HS-5 (cell line): Measurements from ENCODE around the gene GMEB2.
"Not testable (repeated sequence)": the region's sequence is repeated elsewhere in the genome, so short reads cannot be mapped to it uniquely, and the experiment has no call there.

Source experiments
- DNase-seq: peaks from one replicate; pipeline ENCODE4 v3.0.0-alpha.2; 2012; ENCODE audit warnings: low read depth

GMEB2 gene

DNA sequence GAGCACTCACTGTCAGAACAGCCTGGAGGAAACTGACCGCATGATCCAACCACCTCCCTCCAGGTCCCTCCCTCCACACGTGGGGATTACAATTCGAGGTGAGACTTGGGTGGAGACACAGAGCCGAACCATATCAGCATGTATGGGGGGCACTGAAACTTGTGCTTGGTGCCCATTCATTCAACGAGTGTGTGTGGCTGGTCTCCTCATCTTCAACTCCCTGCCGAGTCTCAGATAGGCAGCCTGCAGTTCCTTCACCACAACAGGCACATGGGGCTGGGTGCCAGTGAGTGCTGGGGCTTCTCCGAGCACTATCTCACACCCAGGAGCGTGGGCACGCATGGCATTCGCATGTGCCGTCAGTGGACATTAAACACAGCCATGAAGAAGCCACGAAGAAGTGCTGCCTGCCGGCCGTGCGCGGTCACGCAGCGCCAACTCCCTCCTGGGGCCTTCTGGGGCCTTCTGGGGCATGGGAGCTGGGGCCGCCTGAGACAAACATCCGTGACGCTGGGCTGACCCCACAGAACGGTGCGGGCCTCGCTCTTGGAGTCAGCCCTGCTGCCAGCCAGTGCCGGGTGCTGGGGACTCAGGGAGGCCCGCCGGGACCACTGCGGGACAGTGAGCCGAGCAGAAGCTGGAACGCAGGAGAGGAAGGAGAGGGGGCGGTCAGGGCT is 30.5 kb upstream of the GMEB2 start:
- no peak for DNase-seq

- DNase-seq, result no peak
These were observed 29.6 kb upstream of the GMEB2 start for GRCh38 chr20:63656451-63656850.

DNA sequence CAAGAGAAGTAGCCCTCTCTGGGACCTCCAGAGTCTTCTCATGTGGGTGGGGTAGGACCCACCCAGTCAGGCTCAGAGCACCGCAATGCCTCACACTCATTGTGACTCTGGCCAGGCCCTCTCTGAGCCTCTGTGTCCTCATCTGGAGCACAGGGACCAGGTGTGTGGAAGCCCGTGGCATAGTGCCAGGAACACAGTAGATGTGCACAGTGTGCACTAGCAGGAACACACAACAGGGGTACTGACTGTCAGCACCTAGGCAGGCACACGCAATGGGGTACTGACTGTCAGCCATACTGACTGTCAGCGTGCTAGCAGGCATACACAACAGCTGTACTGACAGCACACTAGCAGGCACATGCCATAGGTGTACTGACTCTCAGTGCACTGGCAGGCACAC is 28.3 kb upstream of the GMEB2 start:
- no peak for DNase-seq

DNA sequence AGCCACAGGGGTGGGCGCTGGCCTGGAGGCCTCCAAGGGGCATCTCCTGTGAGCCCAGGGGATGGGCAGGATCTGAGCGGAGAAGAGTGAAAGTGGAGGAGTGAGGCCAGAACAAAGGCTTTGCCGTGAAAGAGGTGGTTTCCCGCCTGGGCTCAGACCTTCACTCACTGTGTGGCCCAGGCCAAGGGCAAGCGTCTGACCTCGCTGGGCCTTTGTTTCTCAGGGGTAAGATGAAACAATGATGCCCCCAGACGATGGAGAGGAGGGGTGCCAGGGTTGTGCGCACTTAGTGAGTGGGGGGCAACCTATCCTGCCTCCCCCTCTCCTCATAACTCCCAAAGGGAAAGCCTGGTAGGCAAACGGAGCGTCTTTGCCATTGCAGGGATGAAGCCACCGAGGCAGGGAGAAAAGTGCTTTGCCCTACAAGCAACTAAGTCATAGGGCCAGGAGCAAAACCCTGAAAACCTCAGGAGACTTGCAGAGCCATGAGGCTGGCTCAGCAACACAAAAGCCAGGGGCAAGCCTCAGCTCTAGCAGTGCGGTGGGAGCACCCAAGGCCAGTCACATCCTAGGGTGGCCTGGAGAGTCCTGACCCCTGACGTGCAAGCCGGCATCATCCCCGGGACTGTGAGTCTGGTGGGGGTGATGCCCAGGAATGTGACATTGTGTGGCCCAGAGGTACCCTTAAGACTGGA is 27.2 kb upstream of the GMEB2 start:
- no peak for DNase-seq

- no peak for DNase-seq
These were observed 26.4 kb upstream of the GMEB2 start, which contains the start of gene STMN3 for GRCh38 chr20:63653041-63653973. Gene STMN3 (minus strand): TSS chr20:63653424. CDS start chr20:63653345, 79 bp downstream.

GRCh38 chr20:63652192-63652980 is 25.5 kb upstream of the GMEB2 start:
- DNase-seq, result no peak

DNA sequence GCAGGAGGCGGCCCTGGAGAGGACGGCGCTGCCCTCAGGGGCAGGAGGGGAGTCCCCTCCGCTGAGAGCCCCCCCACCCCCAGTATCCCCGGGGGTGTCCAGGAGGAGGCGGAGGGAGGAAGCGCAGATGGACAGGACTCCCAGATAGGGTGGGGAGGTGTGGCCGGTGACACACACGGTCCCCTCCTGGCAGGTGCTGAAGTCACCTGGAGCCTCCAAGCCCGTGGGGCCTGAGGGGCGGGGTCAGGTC is 25.0 kb upstream of the GMEB2 start:
- DNase-seq, result no peak

DNA sequence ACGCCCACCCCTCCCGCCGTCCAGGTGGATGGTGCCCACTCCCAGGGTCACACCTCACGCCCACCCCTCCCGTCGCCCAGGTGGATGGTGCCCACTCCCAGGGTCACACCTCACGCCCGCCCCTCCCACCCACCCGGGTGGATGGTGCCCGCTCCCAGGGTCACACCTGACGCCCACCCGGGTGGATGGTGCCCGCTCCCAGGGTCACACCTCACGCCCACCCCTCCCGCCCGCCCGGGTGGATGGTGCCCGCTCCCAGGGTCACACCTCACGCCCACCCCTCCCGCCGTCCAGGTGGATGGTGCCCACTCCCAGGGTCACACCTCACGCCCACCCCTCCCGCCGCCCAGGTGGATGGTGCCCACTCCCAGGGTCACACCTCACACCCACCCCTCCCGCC is 23.6 kb upstream of the GMEB2 start:
- not testable (repeated sequence) for DNase-seq

GRCh38 chr20:63648895-63649589 is 22.1 kb upstream of the GMEB2 start:
- no peak for DNase-seq

DNA sequence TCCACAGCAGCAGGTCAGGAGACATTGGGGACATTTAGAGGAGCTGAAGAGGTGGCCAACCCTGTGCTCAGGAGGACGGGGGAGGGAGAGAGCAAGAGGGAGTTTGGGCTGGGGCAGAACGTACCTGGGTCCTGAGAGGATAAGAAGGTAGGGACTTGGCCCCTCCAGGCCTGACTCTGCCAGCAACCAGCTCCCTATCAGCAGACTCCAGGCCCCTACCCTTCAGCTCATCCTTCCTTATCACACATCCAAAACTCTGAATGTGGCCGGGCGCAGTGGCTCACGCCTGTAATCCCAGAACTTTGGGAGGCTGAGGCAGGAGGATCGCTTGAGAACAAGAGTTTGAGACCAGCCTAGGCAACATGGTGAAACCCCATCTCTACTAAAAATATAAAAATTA is 21.3 kb upstream of the GMEB2 start:
- DNase-seq, result no peak

DNA sequence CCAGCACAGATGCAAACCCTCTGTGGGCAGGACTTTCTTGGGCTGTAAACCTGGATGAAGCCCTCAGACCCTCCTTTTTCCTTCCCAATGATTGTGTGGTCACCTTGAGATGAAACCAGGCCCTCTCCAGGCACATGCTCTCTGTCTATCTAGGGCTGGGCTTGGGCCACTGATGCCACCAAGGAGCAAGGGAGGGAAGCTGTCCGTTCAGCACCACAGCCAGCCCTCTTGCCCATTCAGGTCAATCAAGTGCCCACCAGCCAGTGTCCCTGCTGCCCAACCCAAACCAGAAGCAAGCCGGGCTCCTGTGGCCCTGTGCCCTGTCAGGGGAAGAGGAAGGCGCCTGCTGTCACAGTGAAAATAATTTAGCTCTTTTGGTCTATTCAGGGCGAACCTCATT is 18.3 kb upstream of the GMEB2 start:
- DNase-seq, result no peak

- no peak for DNase-seq
These were observed 17.0 kb upstream of the GMEB2 start for GRCh38 chr20:63643946-63644345.

DNA sequence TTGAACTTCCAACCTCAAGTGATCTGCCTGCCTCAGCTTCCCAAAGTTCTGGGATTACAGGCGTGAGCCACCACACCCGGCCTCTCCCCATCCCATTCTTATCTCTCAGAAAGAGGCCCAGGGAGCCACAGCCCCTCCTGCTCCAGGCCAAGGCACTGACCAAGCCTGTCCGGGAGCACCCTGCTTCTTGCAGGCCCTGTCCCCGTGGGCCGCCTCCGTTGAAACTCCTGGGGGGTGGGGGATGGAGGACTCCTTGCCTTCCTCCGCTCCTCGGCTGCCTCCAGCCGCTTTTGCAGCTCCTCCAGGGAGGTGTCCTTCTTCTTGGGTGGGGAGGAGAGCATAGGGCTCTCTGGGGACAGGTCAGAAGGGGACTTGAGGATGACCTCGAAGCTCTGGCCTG is 16.6 kb upstream of the GMEB2 start:
- no peak for DNase-seq

GRCh38 chr20:63642527-63643247 is 15.8 kb upstream of the GMEB2 start:
- DNase-seq, result no peak

GRCh38 chr20:63641792-63642523 is 15.1 kb upstream of the GMEB2 start:
- no peak for DNase-seq

GRCh38 chr20:63641146-63641791 is 14.4 kb upstream of the GMEB2 start:
- no peak for DNase-seq

- not testable (repeated sequence) for DNase-seq
These were observed 13.8 kb upstream of the GMEB2 start for GRCh38 chr20:63640686-63641085.

- no peak for DNase-seq
These were observed 13.2 kb upstream of the GMEB2 start for GRCh38 chr20:63640086-63640485.

GRCh38 chr20:63639093-63639975 is 12.4 kb upstream of the GMEB2 start:
- no peak for DNase-seq
